Measurements from ENCODE around the gene CPLANE2.
"Not testable (repeated sequence)": the region's sequence is repeated elsewhere in the genome, so short reads cannot be mapped to it uniquely, and the experiment has no call there.

CPLANE2 gene

GRCh38 chr1:16205891-16206546, 31.0 kb downstream of the CPLANE2 start:
- Histone ChIP-seq H3K9me3 (replicated peaks; ENCODE audit: low read length) (no peaks in the 10 kb centered on the region), H3K9ac (ENCODE audit: low read depth, low read length) (peak overlapping the region; percentile 74), H3K27me3 (ENCODE audit: control insufficient read depth, insufficient read depth, low read length) (no peaks in the 10 kb centered on the region), H3K36me3 (ENCODE audit: insufficient read depth, low read length) (no peaks in the 10 kb centered on the region), H3K4me2 (ENCODE audit: low read length) (peak overlapping the region; percentile 89), H3K4me1 (ENCODE audit: control insufficient read depth, insufficient read depth, low read length) (peaks cover 13% of the 10 kb centered on the region), H3K4me3 (ENCODE audit: low read length) (peak overlapping the region; percentile 72)

- Histone ChIP-seq H3K9me3 (replicated peaks; ENCODE audit: low read length) (no peaks in the 10 kb centered on the region), H3K4me3 (ENCODE audit: low read length) (no peak overlapping the region), H3K36me3 (ENCODE audit: insufficient read depth, low read length) (no peaks in the 10 kb centered on the region), H3K9ac (ENCODE audit: low read depth, low read length) (no peak overlapping the region), H3K4me2 (ENCODE audit: low read length) (no peak overlapping the region), H3K27me3 (ENCODE audit: control insufficient read depth, insufficient read depth, low read length) (no peaks in the 10 kb centered on the region), H3K4me1 (ENCODE audit: control insufficient read depth, insufficient read depth, low read length) (peaks cover 13% of the 10 kb centered on the region)
Observed at GRCh38 chr1:16205334-16205671, 31.7 kb downstream of the CPLANE2 start.

- Histone ChIP-seq H3K9ac (ENCODE audit: low read depth, low read length) (no peak overlapping the region), H3K4me2 (ENCODE audit: low read length) (no peak overlapping the region), H3K4me3 (ENCODE audit: low read length) (no peak overlapping the region), H3K9me3 (replicated peaks; ENCODE audit: low read length) (no peaks in the 10 kb centered on the region), H3K27me3 (ENCODE audit: control insufficient read depth, insufficient read depth, low read length) (no peaks in the 10 kb centered on the region), H3K4me1 (ENCODE audit: control insufficient read depth, insufficient read depth, low read length) (peaks cover 13% of the 10 kb centered on the region), H3K36me3 (ENCODE audit: insufficient read depth, low read length) (no peaks in the 10 kb centered on the region)
Observed at GRCh38 chr1:16204634-16205333, 32.2 kb downstream of the CPLANE2 start.

GRCh38 chr1:16204216-16204615, 32.8 kb downstream of the CPLANE2 start:
- Histone ChIP-seq H3K36me3 (ENCODE audit: insufficient read depth, low read length) (no peaks in the 10 kb centered on the region), H3K4me3 (ENCODE audit: low read length) (no peak overlapping the region), H3K9me3 (replicated peaks; ENCODE audit: low read length) (no peaks in the 10 kb centered on the region), H3K4me2 (ENCODE audit: low read length) (no peak overlapping the region), H3K9ac (ENCODE audit: low read depth, low read length) (no peak overlapping the region), H3K4me1 (ENCODE audit: control insufficient read depth, insufficient read depth, low read length) (peaks cover 13% of the 10 kb centered on the region), H3K27me3 (ENCODE audit: control insufficient read depth, insufficient read depth, low read length) (no peaks in the 10 kb centered on the region)

GRCh38 chr1:16203550-16203949, 33.4 kb downstream of the CPLANE2 start:
- Histone ChIP-seq H3K9ac (ENCODE audit: low read depth, low read length) (no peak overlapping the region), H3K4me2 (ENCODE audit: low read length) (no peak overlapping the region), H3K4me1 (ENCODE audit: control insufficient read depth, insufficient read depth, low read length) (peaks cover 13% of the 10 kb centered on the region), H3K4me3 (ENCODE audit: low read length) (no peak overlapping the region), H3K27me3 (ENCODE audit: control insufficient read depth, insufficient read depth, low read length) (no peaks in the 10 kb centered on the region), H3K9me3 (replicated peaks; ENCODE audit: low read length) (no peaks in the 10 kb centered on the region), H3K36me3 (ENCODE audit: insufficient read depth, low read length) (no peaks in the 10 kb centered on the region)

- no peak overlapping the region for H3K4me3 ChIP-seq (ENCODE audit: low read length)
- no peak overlapping the region for H3K9ac ChIP-seq (ENCODE audit: low read depth, low read length)
Observed at GRCh38 chr1:16202281-16203210, 34.4 kb downstream of the CPLANE2 start.

GRCh38 chr1:16199700-16200099, 37.3 kb downstream of the CPLANE2 start:
- no peak overlapping the region for H3K4me2 ChIP-seq (ENCODE audit: low read length)
- no peaks in the 10 kb centered on the region for H3K9me3 ChIP-seq (replicated peaks; ENCODE audit: low read length)
- H3K4me3 ChIP-seq (ENCODE audit: low read length): no peak overlapping the region
- no peaks in the 10 kb centered on the region for H3K27me3 ChIP-seq (ENCODE audit: control insufficient read depth, insufficient read depth, low read length)
- no peaks in the 10 kb centered on the region for H3K36me3 ChIP-seq (ENCODE audit: insufficient read depth, low read length)
- H3K9ac ChIP-seq (ENCODE audit: low read depth, low read length): no peak overlapping the region
- no peaks in the 10 kb centered on the region for H3K4me1 ChIP-seq (ENCODE audit: control insufficient read depth, insufficient read depth, low read length)

More at GRCh38 chr1:16202281-16203210, 34.4 kb downstream of the CPLANE2 start:
- Histone ChIP-seq H3K27me3 (ENCODE audit: control insufficient read depth, insufficient read depth, low read length) (no peaks in the 10 kb centered on the region), H3K9me3 (replicated peaks; ENCODE audit: low read length) (no peaks in the 10 kb centered on the region), H3K4me2 (ENCODE audit: low read length) (no peak overlapping the region), H3K4me1 (ENCODE audit: control insufficient read depth, insufficient read depth, low read length) (peaks cover 12% of the 10 kb centered on the region), H3K36me3 (ENCODE audit: insufficient read depth, low read length) (no peaks in the 10 kb centered on the region)

- Histone ChIP-seq H3K36me3 (ENCODE audit: insufficient read depth, low read length) (no peaks in the 10 kb centered on the region), H3K4me1 (ENCODE audit: control insufficient read depth, insufficient read depth, low read length) (no peaks in the 10 kb centered on the region), H3K9ac (ENCODE audit: low read depth, low read length) (no peak overlapping the region), H3K27me3 (ENCODE audit: control insufficient read depth, insufficient read depth, low read length) (no peaks in the 10 kb centered on the region), H3K9me3 (replicated peaks; ENCODE audit: low read length) (no peaks in the 10 kb centered on the region), H3K4me2 (ENCODE audit: low read length) (no peak overlapping the region), H3K4me3 (ENCODE audit: low read length) (no peak overlapping the region)
Observed at GRCh38 chr1:16199157-16199501, 37.9 kb downstream of the CPLANE2 start.

GRCh38 chr1:16198444-16199156, 38.4 kb downstream of the CPLANE2 start:
- H3K9ac ChIP-seq (ENCODE audit: low read depth, low read length): no peak overlapping the region
- no peak overlapping the region for H3K4me3 ChIP-seq (ENCODE audit: low read length)
- no peaks in the 10 kb centered on the region for H3K27me3 ChIP-seq (ENCODE audit: control insufficient read depth, insufficient read depth, low read length)
- H3K4me1 ChIP-seq (ENCODE audit: control insufficient read depth, insufficient read depth, low read length): no peaks in the 10 kb centered on the region
- no peak overlapping the region for H3K4me2 ChIP-seq (ENCODE audit: low read length)
- no peaks in the 10 kb centered on the region for H3K9me3 ChIP-seq (replicated peaks; ENCODE audit: low read length)
- H3K36me3 ChIP-seq (ENCODE audit: insufficient read depth, low read length): no peaks in the 10 kb centered on the region

GRCh38 chr1:16196874-16197273, 40.1 kb downstream of the CPLANE2 start:
- Histone ChIP-seq H3K9me3 (replicated peaks; ENCODE audit: low read length) (no peaks in the 10 kb centered on the region), H3K36me3 (ENCODE audit: insufficient read depth, low read length) (no peaks in the 10 kb centered on the region), H3K4me1 (ENCODE audit: control insufficient read depth, insufficient read depth, low read length) (no peaks in the 10 kb centered on the region), H3K4me3 (ENCODE audit: low read length) (no peak overlapping the region), H3K4me2 (ENCODE audit: low read length) (no peak overlapping the region), H3K9ac (ENCODE audit: low read depth, low read length) (no peak overlapping the region), H3K27me3 (ENCODE audit: control insufficient read depth, insufficient read depth, low read length) (no peaks in the 10 kb centered on the region)

- not testable (repeated sequence) for H3K9ac ChIP-seq (ENCODE audit: low read depth, low read length); H3K4me2 ChIP-seq (ENCODE audit: low read length); H3K27me3 ChIP-seq (ENCODE audit: control insufficient read depth, insufficient read depth, low read length); H3K4me1 ChIP-seq (ENCODE audit: control insufficient read depth, insufficient read depth, low read length); H3K4me3 ChIP-seq (ENCODE audit: low read length); H3K9me3 ChIP-seq (replicated peaks; ENCODE audit: low read length); H3K36me3 ChIP-seq (ENCODE audit: insufficient read depth, low read length)
Observed at GRCh38 chr1:16196139-16196538, 40.8 kb downstream of the CPLANE2 start.
